MV-4-11 (cell line): Measurements from ENCODE around the gene PDE6B.
A peak's percentile ranks its signal among the peaks of the same experiment; 100 is the strongest.
"Not testable (repeated sequence)": the region's sequence is repeated elsewhere in the genome, so short reads cannot be mapped to it uniquely, and the experiment has no call there.

Experiments used
- DNase-seq: peaks from one replicate; lab custom pipeline; 2025; lab: John Stamatoyannopoulos, UW

PDE6B gene

DNA sequence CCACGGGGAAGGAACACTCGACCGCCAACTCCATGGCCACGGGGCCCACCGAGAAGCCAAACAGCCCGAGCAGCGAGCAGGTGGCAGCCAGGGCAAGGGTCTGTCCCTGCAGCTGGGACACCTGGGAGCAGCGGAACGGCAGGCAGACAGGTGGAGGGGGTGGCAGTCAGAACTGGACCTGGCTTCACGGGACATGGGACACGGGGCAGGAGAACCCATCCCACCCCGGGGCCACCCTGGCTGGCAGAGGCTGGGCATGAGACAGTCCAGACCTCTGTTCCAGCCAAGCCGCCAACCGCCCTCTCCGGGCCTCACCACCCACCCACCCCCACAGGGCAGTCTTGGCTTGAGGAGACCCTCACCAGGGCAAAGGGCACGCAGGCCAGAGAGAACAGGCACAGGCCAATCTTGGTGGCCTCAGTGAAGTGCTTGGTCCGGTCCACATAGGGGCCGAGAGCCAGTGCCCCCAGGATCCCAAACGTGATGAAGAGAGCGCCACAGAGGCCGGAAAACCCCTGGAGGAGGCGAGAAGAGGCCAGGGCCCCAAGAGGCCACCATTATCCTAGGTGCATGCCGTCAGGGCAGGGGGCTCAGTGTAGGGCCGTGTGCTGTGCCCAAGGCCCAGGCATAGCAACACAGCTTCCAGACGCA lies 58.0 kb downstream of the PDE6B start:
- DNase-seq, result no peak

DNA sequence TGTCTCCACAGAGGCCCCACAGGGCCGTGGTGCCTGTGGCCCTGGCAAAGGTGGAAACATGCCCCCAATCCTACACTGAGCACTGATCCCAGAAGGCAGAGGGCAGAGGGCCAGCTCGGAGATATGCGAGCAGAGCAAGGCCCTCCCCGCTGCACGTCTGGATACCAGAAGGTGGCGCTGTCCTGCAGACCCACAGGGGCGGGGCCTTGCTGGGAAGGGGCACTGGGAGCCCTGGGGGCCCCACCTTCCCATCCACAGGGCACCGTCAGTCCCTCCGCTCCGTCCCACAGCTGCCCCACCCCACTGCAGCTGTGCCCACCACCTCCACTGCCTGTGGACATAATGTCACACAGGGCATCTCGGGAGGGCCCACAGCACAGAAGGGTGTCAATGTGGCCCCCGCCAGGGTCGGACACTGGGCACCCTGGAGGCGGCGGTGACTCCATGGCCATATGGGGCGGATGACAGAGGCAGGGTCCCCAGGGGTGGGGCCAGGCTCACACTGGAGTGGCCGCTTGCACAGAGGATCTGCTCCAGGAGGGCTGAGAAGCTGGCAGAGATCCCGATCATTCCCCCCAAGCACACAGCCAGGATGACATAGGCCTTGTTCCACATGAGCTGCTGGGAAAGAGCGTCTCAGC lies 58.7 kb downstream of the PDE6B start:
- DNase-seq, result no peak

DNA sequence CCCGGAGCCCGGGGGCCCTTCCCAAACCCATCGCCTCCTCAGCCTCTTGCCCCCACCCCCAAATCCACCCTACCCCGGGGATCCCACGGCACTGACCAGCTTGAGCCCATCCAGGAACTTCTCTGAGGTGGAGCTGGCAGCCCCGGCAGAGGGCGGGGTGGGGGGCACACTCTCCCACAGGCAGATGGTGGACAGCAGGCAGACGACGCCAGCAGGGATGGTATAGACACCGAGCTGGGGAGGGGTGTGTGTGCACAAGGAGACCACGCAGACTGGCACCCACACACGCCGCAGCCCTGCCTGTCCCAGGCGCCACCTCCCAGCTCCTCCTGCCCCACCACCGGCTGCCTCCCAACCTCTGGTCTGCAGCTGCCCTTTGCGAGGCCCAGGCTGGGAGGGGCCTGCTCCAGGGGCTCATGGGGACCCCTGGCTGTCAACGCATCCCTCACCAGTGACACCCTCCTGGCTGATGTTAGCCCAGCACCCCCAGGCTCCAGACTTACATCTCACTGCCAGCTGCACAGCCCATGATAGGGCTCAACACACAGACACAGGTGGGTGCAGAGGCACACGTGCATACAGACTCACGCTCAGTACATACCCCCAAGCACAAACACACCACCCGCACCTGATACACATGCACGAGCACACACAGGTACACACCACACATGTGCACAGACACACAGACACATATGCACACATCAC lies 59.4 kb downstream of the PDE6B start:
- no peak for DNase-seq

DNA sequence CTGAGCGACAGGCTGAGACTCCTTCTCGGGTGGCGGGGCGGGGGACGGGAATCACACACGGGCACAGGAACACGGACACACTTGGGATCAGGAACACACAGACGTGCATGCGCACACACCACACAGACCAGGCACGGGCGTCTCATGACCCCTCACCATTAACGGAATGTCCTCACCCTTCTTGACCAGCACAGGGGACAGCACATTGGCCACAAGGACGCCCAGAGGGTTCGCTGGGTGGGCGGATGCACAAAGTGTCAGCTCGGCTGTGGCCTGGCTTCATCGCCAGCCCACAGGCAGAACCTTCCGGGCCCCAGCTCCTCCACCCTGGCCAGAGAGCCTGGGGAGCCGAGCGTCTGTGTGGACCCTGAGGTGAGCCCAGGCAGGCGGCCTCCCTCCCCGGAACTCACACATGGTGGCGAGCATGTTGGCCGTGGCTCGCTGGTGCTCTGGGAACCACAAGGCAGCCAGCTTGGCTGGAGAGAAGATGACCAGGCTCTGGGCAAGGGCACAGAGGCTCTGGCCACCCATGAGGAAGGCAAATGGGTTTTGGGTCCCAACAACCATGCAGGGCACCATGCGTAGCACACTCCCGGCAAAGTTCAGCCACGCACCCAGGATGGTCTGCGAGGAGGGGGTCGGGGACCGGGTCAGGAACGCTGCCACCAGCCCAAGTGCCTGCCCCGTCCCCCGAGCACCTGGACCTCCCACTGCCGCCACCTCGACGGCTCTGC lies 60.5 kb downstream of the PDE6B start:
- no peak for DNase-seq

DNA sequence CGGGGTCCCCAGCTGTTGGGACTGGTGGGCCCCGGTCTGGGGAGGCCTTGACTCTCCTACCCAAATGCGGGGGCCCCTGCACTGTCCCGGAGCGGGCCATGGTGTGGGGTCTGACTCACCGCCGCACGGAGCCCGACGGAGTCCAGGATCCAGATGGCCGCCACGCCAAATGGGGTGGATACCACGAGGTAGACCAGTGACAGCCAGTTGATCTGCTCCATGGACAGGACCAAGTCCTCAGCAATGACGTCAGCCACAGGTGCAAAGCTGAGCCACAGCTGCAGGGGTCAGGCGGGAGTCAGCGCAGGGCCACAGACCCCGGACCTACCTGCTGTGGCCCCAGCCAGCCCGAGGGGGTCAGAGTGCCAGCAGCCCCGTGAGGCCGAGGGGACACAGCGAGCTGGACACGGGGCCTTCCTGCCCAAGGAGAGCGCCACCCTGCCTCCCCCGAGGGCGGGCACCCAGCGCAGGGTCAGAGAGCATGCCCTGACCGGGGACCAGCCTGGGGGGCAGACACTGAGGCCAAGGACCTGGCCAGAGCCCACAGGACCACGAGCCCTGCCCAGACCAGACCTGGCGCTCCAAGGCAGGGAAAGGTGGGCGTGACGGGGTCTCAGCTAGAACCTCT lies 61.2 kb downstream of the PDE6B start:
- no peak for DNase-seq

DNA sequence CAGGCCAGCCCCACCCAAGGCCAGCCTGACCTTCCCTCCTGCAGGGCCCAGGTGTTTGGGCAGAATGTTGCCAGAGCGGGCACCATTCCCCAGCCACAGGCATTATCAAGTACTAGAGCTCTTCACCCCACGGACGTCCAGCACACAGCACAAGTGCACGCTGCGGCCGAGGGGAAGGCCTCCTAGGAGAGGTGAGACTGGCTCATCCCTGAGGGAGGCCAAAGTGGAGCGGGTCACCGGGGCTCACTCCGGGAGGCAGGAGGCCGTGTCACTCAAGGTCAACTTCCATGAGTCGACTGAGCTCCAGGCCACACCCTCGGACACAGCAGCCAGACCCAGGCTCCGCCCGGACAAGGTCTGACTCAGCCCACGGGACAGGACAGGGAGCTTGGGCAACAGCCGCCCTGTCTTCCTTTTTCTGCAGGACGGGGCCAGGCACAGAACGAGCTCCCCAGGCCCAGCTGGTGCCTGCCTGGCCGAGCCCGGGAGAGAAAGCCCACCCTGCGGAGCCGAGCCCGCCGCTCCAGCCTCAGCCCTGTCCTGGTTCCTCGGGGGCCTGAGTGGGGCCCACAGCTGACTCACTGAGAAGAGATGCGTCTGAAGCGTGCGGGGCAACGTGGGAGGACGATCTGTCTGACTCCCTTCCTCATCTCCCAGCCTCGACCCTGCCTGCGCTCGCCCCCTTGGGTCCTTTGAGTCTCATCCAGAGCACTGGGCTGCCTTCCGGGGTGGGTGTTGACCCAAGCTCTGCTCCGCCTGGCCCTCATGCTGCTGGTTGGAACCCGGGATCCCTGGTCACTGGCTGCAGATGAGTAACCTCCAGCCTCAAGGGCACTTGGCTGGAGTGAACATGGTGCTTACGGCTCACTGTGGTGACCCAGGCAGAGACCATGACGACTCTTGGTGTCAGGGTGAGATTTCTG lies 61.9 kb downstream of the PDE6B start:
- peak; percentile 87 for DNase-seq

DNA sequence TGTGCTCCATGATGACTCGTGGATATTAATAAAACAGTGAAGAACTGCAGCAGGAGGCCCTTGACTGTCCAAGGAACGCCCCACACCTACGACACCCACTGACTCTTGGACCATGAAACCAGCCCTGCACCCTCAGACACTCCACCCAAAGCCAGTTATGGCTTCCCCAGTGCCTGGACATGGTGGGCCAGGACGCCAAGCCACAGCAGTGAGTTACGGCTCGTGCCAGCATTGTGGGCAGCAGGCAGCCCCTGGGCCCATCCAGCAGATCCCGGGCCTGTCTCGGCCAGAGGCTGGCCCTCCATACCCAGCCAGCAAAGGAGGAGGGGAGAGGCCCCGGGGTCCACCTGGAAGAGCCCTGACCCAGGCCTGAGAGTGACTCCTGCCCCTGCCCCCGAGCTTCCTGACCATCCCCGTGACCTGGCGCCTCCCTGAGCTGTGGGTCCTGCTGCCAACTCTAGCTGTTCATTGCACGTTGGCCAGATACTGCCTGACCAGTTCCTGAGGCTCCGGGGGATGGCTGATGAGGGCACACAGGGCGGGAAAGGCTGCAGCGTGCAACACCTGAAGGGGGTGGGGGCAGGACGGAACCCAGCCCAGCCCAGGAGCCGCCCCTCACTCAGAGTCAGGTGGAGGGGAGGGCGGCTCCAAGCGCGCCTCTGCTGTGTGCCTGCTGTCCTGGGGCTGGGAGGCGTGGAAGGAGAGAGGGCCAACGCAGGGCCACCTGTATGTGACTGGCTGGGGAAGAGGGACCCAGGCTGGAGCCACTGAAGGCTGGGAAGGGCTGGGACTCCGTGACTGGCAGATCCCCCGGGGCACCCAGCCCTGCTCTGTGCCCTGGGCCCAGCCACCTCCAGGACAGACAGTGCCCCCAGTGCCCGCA lies 62.8 kb downstream of the PDE6B start:
- DNase-seq, result no peak

DNA sequence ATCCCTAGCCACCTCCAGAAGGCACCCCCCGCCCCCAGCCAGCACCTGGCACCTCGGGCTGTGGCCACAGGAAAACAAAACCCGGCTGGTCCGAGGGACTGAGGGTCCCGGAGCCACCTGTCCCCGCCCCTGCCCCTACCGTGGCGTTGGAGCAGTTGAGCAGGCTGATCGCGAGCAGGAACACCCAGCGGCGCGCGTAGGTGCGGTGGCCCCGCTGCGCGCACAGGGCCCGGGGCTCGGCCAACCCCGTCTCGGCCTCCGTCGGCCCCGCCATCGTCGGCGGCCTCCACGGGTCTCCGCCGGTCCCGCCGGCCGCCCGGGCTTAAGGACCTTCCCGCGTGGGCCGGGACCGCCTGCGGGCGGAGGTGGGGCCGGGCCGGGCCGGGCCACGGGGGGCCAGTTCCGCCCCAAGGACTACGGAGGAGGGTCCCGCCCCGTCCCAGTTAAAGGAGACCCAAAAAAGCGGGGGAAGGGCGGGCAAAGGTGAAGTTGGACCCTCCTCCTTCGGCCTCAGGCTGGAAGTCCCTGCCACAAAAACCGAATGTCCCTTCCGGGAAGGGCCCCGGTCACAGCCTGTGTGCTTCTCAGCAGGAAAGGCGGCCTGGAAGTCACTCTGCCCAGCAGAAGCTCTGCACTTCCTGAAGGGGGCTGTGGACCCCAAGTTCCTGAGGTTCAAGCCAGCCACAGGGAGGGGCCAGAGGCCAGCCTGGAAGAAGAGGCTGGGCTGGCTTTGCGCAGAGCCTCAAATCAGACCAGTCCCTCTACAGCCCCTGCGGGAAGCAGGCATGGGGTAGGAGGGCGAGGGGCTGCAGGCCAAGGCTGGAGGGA lies 63.7 kb downstream of the PDE6B start, which contains the start of gene SLC49A3:
TSS of gene SLC49A3 (minus strand) at position 298 of the 828 bp plus-strand sequence. CDS start at position 274, 24 bp downstream.
- DNase-seq, result no peak

DNA sequence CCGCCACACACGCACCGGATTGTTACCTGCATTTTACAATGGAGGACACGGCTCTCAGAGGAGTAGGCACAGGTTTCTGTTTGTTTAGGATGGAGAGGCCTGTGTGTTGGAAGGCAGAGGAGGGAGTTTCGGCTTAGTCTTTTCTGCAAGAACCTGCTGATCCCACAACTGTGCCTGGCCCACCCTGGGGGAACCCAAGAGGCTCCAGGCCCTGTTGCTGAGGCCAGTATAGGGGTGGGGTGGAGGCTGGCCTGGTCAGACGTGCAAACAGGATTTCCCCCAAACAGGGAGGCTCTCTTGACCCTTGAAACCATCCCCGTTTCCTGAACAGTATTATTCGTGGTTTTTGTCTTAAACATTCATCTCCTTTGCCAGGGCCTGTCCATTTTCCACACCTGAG lies 64.3 kb downstream of the PDE6B start:
- DNase-seq, result no peak

DNA sequence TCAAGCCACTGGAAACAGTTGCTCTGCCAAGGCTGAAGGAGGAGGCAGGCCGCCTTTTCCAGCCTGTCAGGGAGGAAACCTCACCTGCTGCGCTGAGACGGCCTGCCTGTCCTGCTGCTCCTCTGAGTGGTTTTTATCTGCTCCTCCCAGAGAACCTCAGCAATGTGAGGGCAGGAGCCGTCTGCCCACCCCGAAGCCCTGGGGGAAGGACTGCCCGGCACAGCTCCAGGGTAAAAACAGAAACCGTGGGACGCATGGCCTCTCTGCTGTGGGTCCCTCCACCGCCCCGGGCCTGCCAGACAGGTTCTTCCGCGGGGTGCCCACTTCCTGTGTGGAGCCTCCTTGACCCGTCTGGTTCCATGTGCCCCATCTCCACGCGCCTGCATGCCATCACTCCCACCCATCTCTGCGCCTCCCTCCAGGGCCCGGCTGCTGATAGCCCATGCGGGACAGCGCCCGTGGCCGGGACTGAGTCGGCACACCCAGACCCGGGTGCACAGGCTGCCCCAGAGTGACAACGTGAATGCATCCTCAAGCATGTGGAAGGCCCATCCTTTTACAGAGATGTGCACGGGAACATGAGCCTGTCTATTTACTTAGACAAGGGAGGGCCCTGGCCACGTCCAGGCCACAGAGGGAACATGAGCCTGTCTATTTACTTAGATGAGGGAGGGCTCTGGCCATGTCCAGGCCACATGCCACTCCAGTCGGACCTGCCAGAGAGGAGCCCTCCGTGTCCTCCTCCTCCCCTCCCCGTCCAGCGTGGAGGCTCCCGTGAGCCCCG lies 67.6 kb downstream of the PDE6B start:
- DNase-seq, result no peak

DNA sequence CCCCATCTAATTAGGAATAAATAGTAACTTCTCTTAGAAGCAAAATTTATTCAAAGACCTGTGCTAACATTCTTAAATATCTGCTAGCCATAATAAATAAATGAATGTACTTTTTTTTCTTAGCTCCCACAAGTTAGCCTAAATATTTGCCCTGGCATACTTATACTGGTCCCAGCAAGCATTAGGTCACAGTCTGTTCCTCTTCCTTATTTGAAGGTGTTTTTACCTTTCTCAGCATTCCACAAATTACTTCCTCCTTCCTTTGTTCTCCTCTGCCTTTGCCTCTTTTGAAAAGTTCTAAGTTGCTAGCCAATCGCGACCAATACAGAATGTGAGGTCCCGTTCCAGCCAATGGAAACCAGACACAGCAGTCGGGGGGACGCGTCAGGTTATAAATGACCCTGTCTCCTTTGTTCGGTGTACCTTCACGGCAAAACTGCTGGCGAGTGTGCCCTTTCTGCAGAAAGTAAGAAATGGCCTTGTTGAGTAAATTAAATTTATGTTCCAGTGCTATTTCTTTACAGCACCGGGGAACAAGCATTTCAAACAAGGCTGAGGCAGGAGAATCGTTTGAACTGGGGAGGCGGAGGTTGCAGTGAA lies 69.1 kb downstream of the PDE6B start:
- not testable (repeated sequence) for DNase-seq

DNA sequence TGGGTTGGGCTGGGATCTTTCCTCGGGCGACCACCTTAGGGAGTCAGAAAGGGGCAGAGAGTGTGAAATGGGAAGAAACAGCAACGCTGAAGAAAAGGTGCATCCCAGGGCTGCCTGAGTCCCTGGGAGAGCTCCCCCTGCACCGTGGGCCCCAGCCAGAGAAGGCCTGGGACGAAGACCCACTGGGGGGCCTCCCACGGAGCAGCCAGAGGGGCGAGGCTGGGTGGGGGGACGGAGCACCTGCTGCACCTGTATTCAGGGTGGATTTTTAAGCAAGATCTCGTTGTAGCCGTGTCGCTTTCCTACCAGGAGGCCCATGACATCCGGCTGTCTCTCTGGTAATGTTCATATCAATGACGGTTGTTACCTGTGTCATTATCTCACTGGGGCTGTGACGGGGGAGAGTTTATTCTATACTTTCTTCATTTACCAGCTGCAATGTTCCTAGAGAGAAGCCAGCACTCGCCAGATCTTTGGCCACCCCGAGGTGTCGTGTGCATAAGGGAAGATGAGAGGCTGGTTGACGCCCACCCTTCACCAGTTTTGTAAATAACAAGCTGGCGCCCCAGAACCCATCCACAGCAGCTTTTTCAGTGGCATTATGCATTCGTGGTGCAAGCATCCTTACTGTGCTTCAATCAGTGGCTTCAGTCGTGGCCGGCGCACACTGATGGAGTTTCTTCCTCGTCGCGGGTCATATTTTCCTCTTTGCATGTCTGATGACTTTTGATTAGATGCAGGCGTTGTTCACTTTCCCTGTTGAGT lies 74.6 kb downstream of the PDE6B start:
- no peak for DNase-seq

DNA sequence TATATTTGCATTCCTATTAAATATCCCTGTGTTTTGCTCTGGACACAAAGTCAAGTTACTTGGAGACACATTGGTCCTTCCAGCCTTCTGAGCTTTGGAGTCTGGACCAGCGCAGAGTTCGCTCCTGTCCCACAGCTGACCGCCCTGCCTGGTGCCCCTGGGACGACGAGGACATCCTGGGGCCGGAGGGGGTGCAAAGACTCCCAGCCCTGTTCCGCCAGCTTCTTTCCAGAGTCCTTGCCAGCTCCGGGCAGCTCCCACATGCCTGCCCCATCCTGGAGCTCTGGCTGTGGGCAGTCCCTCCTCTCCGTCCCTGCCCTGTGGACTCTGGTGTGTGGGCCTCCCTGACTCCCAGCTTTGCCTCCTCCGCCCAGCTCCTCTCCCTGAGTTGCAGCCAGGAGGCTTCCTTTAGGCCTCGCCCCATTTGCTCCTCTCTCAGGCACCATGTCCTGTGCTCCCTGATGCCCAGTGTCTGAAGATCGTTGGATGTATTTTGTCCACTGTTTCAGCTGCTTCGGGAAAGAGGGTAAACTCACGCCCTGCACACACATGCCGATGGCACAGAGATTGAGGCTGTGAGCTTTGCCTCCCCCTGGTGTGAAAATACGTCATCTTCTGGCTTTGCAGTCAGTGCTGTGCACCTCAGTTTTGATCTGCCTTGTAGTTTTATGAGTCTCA lies 75.4 kb downstream of the PDE6B start:
- no peak for DNase-seq

DNA sequence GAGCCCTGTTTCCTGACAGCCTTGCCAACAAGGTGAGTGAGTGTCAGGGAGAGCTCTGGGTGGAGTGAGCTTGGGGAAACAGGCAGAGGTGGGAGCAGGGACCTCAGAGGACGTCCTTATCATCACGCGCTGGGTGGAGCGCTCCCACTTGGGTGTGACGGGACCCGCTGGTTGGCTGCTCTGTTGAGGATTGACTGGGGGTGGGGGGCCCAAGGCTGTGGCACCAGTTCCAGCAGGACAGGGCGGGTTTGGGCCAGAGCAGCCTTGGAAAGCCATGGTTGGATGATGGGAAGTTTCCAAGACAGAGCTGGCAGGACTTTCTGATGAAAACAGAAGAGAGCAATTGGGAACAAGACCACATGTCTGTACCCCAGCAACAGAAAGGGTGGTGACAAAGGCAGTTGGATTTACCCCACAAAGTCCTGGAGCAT lies 77.3 kb downstream of the PDE6B start:
- no peak for DNase-seq

DNA sequence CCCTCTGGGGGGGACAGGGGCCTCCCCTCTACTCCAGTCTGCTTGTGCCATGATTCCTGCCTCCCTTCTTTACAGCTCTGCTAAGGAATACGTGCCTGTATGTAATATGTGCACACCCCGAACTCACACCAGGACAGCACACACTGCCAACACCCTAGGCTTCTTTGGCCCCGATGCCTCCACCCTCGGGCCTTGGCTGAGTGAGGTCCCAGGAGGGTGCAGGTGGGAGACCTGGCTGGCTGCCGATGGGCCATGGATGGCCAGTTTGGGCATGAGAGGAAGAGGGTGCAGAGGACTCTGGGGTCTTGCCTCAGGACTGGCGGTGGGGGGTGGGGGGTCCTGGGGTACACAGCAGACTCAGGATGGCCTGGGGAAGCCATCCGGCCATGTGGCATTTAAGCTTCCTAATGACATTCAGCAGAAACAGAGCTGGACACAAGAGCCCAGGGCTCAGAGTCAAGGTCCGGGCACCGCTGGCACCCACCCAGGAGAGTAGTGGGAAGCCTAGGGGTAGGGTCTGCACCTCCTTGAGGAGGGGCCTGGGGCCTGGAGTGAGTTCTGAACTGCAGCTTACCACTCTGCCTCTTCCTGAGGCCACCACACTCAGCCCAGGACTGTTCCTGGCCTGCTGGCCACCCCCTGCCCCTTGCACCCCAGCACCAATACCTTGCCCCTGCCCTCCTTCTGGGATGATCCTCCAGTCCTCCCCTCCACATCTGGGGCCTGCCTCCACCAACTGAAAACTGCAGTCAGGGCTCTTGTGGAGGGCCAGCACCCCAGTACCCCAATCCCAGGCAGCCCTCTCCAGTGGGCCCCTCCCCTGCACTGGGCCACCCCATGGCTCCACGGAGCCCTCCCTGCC lies 78.2 kb downstream of the PDE6B start:
- no peak for DNase-seq
